ENCODE data around the gene MEIS2.
A peak's percentile ranks its signal among the peaks of the same experiment; 100 is the strongest.

Gene MEIS2

DNA sequence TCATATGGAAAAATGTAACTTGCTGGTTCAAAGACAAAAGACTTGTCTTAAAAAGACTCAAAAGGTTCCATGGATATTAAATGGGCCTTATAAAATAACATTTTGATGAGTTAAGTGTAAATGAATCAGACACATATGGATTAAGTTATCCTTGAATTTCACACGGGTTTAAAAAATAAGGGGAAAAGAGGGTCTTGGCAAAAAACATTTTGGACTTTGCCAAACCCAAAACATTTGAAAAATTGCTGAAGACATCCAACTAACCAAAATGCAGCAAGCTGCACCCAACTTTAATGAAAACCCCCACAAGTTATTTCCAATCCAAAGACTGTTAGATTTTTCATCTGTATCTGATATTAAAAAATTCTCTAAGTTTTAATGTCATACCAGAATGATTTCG is 200.7 kb downstream of the MEIS2 start:
- no peak for DNase-seq (ENCODE audit: low spot score)

DNA sequence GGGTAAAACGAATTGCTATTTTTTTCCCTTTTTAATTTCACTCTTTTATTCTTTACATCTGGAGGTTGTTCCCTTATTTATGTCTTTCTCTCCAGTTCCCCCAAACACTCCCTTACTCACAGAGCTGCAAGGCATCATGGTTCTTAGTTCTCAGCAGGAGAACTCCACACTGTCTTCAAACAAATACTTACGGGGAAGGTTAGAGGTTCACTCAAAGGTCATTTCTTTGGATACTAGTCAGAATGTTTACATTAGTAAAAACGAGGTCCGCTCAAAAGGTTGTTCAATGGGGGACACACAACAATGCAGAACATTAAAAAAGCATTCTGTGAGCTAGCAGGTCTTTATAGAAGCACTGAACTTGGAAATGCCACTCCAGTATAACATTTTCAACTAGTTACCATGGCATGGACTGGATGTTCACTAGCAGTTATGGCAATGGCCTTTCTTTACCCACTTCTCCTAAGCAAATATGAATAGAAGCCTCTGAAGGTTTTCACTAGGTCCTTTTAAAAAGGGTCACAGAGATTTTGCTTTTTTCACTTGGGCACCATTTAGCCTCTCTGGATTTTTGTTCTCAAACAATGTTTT is 201.7 kb downstream of the MEIS2 start:
- no peak for DNase-seq (ENCODE audit: low spot score)

DNA sequence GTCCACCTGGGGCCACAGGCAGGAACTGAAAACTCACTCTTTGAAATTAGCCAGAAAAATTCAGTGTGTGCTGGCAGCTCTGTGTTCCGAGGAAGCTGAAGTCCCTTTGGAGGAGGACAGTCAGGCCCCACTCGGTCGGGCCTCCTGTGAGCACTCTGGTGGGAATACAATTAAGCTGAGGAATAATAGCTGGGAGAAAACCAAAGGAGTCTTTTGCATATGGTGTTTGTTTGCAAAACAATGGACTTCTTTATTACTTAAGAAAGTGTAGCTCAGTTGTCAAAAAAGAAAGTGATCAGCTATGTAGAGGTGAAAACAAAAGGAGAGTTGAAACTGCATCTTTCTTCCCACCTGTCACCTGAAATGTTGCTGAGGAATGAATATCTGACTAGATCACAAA is 202.5 kb downstream of the MEIS2 start:
- no peak for DNase-seq (ENCODE audit: low spot score)

DNA sequence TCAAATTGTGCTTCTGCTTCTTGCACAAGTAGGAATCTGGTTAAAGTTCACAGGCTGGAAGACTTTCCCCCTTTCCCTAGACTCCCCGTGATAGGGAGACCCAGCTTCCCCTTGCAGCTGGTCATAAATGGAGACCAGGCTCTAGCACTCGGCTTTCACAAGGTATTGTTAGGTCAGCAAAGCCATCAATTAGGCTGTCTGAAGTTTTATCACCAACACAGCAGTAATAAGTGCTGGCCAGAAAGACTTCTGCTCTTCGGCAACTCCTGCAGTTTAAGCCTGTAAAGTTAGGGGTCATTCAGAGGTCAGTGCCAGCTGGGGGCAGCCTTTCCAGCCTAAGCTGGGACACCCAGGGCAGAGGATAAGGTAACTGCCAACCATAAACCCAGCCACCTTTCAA is 203.4 kb downstream of the MEIS2 start:
- DNase-seq (ENCODE audit: low spot score) = no peak

DNA sequence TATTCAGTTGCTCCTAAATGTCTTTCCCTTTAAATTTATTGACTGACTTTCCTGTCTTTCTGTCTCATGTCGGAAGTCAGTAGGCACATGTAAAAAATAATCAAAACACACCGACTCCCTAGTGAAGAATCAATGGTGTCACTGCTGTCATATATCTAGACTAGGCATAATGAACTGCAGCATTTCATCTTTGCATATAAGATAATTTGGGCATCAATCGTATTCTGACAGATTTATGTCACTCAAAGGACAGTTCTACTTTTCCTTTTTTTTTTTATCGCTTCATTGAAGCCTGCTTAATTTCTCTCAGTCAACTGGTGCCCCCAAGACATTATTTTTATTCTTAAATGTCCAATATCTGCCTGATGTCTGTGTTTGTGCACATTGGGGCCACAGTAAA is 206.3 kb downstream of the MEIS2 start:
- no peak for DNase-seq (ENCODE audit: low spot score)

DNA sequence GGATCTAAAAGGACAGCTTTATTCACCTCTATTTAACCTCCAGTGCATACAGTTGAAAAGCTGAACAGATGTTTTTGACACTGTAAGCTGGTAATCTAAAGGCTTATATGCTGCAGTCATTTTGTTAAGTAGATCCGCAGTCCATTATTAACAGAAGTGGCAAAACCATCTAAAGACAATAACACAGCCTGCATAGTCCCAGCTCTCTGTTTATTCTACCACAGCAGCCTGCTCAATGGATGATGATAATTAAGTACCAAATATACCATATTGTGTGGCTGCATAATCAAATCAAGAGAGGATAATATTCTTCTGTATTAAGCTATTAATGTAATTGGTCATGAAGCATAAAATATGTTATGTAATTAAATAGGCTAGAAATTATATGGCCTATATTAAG is 207.1 kb downstream of the MEIS2 start:
- peak; percentile 60 for DNase-seq (ENCODE audit: low spot score)

DNA sequence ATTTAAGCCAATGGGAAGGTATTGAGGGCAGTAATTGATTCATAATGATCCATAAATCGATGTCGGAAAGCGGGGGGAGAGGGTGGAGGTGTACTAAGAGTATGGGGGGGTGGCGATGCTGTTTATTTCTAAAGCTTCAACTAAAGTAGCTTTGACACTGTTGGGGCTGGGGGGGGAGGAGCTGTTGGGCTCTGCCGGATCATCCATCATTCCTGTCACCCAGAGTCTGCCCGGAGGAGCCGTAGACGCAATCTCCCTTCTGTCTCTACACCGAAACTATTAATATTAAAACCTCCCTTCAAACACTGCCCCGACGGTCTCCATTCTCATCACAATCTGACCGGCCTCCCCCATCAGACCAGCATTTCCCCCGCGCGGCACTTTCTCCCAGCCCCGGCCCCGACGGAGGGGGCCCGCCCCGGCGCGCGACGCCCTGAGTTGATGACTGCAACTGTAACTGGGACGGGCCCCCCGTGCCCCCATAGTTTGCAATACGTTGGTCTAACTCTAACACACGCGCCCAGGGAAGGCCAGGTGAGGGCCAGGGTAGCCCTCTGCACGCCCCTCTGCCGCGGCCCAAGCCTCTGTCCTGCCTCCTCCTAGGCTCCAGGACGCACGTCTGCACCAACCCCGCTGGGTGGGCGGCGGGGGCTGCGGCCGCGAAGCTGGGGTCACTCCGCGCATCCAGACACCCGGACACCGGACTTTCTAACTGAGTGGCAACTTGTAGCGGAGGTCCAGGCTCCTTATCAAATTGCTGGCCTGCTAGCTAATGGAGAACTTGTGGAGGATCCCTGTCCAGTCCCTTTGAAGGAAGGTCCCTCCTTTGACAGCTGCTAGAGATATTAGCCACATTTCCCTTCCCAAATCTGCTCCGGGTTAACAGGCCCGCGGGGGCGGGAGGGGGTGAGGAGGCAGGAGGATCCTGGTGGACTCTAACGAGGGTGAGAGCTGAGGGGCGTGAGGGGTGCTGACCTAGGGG is 212.0 kb downstream of the MEIS2 start:
- no peak for DNase-seq (ENCODE audit: low spot score)

DNA sequence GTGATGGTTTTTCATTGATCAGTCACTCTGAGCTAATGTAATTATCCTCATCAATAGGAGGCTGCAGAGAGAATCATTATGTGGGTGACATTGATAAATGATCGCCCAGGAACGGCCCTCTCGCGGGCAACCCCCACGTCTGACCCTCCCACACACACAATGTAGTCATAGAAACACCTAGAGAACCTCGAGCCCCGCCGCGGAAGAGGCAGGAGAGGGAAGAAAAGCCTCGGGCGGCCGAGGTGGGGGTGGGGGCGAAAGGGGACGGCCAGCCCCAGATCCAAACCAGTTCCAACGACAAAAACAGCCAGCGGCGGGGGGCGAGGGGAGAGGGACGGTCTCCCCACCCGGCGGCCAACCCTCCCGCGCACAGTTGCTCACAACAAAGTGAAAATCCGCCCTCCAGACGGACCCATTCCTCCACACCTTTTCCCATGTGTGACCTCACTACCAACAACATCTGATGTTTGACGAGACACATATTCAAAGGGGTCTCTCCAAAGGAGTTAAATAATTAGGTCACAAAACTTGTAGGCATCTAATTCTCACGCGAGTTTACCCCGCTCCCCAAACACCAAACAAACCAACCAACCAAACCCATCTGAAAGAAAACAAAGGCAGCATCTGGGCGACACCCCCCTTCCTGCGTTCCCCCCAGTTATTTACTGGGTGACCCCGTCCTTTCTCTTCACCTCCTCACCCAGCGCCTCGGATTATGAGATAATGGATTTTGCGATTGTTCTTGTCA is 213.0 kb downstream of the MEIS2 start:
- DNase-seq (ENCODE audit: low spot score) = no peak

DNA sequence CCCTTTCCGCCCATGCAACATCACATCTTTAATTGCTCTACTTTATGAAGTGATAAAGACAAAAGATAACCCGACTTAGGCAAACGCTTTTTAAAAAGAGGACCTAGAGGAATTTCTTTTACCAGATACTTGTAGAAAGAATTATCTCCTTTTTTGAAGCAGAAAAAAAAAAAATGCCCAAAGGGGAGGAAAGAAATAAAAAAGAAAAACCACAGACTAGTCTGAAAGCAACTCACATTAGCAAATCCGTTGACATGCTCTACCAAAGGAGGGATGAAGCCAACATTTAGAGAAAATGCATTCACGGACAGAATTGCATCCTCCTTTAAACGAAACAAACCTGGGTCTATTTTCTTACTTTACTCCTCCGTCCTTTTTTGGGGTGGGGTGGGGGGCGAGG is 213.6 kb downstream of the MEIS2 start:
- no peak for DNase-seq (ENCODE audit: low spot score)

DNA sequence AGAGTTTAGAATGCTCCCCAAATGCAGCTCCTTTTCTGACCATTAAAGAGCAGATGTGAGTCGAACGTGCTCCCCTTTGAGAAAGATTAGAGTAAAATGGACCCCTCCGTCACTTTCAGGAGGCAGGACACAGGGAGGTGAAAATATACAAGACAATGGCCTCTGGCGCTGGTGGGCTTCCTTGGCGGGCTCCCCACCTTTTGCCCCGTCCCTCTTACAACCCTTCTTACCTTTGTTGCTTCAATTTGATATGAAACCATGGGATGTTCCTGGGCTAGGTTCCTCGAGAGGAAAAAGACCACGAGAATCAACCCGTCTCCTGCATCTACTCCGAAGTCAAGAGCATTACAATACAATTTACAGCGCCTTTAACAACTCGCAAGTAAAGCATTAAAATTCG is 214.2 kb downstream of the MEIS2 start:
- no peak for DNase-seq (ENCODE audit: low spot score)

DNA sequence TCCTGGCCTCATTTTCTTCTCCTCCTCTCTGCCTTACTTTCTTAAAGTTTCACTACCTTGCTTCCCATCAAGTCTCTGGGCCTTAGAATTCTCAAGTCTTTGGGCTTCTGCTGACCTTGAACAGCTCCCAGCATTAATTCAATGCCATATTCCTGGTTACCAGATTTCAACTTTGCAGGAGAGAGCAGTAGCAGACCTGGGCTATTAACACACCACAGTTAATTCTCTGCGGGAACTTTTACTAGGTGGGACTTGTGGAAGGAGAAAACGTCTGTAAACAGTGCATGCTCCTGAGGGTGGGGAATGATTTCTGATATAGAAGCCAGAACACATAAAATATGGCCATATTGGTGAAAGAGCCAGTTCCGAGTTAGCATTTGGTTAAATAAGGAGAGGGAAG is 214.6 kb downstream of the MEIS2 start:
- no peak for DNase-seq (ENCODE audit: low spot score)

DNA sequence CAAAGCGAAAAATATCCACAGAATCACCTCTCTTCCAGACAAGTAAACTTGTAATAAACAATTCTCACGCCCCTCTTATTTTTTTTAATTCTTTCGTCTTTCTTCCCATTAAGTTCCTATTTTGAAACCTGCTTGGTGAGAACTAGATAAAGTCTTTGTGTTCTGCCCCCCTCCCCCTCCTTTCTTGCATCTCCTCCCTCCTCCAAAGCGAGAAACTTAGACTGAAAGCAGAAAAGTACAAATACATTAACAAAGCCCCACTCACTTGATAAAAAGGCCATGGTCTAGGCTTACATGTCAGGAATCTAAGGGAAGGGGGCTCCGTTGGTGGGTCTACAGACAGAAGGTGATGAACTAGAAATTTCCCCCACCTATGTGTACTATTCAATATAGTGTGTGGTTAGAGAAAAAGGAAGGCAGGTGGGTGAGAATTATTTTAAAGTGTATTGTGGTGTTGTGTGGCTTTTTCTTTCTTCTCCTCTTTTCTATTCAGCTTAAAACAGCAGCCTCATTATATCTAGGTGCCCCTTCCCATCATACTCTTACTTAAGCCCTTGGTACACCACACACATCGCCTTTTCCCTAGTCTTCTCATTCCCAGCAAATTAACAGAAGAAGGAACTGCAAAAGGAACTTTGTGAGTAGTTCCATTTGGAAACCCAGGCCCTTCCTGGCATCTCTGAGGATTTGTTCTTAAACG is 215.3 kb downstream of the MEIS2 start:
- DNase-seq (ENCODE audit: low spot score) = no peak

DNA sequence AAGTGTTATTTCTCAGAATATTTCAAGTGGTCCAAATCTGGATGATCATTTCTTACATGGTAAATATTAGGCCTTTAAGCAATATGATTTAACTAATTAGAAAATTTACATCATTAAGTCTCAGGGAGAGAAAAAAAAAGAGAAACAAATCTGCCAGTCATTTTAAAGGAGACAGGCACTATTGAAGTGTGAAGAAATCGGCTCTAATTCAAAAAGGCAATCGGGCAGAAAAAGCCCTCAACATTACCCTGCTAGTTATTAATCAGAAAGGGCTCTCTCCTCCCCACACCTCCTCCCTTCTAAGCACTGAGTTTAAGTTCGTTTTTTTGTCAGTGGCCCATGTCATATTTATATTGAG is 215.9 kb downstream of the MEIS2 start:
- DNase-seq (ENCODE audit: low spot score) = no peak

DNA sequence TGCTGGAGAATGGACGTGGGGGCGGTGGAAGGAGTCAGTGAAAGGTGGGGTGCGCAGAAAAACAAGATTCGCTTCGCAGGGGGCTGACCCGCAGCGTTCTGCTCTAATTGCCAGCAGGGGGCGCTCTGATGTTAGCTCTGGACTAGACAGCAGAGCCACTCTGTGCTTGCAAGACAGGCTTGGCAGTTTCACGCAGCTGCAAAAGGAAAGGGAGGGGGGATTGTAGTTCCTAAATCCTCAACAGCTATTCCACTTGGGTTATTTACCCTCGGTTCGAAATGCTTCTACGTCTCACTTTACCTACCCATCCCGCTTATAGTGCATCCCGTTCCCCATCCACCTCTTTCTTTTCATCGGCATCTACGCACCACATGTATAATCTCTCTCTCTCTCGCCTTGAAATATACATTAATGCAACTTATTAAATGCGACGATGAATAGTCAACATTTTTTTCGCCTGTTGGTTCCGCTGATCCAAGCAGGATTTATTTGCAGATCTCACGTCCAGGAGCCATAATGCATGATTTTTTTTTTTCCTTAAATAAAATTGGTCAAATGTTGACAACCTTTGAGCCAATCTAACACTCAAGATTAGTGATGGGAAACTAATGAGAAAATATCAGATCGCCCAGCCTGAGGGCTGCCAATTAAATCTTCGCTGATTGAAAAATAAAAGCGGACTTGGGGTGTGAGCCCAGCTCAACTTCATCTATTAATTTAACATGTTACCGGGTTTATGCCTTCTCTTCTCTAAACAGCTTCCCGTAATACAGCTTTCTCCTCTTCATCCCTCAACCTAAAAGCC is 216.4 kb downstream of the MEIS2 start:
- DNase-seq (ENCODE audit: low spot score) = peak; percentile 84

DNA sequence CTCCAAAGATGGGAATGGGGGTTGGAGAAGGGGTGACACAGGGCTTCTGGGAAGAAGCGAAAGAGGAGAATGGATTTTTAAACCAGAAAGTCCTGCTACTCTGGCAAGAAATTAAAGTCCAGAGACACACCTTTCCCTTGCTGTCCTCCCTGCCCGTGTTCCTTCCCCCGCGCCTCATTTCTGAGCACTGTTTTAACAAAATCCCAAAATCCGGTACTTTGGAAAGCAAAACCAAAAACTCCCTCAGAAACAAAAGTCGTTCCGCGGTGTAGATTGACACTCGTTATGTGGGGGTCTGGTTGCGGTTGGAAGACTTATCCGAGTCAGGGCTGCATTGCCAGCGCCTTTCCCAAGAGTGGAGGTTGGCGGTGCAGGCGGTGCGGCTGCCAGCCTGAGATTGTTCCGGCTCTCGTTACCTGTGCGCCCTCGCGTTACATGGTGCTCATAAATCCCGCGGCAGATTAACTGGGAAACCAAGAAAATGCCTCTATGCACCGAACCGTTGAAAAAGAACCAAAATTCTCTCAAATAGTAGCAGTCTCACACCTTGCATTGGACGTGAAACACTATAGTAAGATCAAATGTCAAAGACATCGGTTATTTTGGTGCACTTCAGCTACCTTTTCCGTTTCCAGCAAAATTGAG is 217.7 kb downstream of the MEIS2 start:
- peak; percentile 39 for DNase-seq (ENCODE audit: low spot score)

DNA sequence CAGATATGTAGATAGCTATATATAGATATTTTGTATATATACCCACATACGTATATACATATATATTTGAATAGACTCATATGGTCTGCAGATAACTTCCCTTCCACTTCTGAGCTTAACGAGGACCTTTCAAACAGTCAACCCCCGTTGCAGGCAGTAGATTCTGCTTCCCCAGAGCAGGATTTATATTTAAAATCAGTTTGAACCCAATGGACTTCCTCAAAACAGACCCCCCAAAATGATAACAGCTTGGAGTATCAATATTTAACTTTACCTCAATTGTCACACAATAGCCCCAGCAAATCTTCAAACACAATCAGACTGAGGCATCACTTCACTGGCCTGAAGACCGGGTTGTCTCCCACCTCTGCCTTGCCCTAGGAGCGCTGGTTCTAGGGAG is 218.3 kb downstream of the MEIS2 start:
- no peak for DNase-seq (ENCODE audit: low spot score)

DNA sequence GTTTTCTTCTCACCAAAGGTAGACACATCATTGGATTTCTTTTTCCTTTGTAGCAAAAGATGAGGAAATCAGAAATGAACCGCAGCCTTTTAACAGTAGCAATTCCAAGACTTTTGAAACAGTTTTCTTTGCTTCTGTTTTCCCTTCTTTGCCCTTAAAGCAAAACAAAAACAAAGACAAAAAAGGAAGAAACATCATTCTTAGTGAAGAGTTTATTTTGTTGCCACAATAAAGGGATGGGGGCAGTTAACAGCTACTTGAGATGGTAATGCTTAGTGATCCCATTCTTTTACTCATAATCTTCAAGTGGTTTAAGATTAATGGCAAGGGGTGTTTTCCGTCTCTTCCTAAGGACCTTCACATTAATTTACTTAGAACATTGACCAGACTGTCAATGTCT is 218.8 kb downstream of the MEIS2 start:
- no peak for DNase-seq (ENCODE audit: low spot score)

DNA sequence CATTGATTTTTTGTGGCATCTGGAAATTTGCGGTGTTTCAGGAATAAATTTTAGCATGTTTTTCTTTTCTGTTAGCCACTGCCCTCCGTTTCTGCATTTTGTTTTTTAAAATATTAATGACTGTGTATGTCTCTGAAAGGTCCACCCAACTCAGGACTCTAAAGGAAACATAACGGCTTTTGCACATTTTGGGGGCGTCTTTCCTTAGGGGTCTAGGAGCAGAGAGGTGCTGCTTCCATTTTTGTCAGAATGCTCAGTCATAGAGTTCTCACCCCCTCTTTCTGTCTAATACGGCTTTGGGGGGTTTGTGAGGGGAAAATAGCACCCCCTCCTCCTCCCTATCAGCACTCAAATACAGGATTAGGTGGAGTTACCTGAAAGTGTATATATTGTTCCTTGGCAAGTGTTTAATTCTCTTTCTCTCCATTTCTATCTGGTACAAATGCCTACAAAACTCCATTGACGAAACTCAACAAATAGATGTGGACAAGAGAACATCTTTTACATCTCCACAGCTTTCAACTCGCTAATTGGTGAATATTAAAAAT is 219.4 kb downstream of the MEIS2 start:
- no peak for DNase-seq (ENCODE audit: low spot score)

DNA sequence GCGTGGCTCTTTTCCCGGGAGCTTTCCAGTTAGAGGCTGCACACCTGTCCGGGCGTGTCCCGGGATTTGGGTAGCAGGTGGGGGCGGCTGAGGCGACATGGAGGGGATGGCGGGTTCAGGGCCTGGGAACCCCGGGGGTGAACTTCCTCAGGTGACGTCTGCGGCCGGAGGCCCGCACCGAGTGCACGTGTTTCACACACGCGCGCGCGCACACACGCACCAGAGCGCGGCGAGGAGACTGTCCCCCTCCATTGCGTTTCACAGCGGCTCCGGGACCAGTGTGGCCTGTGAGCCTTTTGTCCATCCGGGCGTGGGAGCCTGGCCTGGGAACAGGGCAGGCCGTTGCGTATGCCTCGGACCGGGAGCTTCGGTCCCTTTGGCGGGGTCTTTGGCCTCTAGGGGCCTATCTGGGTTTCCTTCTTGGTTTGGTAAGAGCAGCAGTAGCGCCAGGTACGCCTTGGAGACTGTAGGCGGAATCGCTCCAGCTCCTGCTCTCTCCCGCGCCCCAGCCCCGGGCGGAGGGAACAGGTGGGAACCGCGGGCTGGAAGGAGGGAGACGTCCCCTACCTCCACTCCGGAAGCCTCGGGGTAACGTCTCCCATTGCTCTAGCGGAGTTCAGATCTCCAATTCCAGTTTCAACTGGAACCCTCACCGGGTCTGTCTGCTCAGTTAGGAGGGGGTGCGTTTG is 220.0 kb downstream of the MEIS2 start:
- no peak for DNase-seq (ENCODE audit: low spot score)

DNA sequence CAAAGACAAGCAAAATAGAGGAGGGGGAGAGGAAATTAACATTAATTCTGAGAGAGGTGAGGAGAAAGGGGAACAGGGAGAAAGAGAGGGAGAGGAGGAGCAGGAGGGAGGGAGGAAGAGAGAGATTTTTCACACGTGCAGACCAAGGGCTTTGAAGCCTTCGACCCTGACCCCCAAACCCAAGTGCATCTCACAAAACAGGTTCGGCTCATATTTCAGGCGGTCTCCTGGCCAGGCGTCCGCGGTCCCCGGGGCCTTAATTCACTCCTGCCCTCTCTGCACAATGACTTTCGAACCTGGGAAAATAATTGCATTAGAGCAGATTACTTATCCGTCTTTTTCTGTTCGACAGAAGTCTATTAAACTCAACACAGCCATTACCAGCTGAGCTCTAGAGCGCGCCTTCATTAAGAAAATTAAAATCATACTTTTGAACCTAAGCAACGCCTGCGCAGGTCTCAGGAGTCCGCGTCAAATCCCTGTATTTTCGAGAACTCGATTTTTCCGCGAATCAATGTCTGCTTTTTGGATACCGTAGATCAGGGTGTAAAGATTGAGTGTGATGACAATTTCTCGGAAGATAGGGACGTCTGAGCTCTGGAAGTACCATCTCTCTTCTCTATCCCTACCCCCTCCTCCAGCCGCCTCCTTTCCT is 220.7 kb downstream of the MEIS2 start:
- DNase-seq (ENCODE audit: low spot score) = no peak

All from D341Med (cell line).